Measurements from ENCODE around the gene FMOD.

FMOD gene

DNA sequence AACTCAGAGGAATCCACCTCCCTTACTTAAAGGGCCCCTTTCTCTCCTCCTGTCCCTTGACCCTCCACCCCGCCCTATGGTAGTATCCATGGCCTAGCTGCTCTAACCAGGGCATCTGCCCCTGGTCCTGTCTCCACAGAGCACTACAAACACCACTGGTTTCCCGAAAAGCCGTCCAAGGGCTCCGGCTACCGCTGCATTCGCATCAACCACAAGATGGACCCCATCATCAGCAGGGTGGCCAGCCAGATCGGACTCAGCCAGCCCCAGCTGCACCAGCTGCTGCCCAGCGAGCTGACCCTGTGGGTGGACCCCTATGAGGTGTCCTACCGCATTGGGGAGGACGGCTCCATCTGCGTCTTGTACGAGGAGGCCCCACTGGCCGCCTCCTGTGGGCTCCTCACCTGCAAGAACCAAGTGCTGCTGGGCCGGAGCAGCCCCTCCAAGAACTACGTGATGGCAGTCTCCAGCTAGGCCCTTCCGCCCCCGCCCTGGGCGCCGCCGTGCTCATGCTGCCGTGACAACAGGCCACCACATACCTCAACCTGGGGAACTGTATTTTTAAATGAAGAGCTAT lies 43.9 kb downstream of the FMOD start:
- H3K4me3 ChIP-seq (ENCODE audit: low read length, poor library complexity, severe bottlenecking): peak overlapping the region; percentile 98
- peaks cover 55% of the 10 kb centered on the region for H4K20me1 ChIP-seq (ENCODE audit: insufficient read depth, low read length, poor library complexity, severe bottlenecking)
- peak overlapping the region; percentile 99 for H3K9ac ChIP-seq (ENCODE audit: low read depth, low read length, poor library complexity, severe bottlenecking)
- peaks cover 47% of the 10 kb centered on the region for H3K36me3 ChIP-seq (ENCODE audit: insufficient read depth, low read length)
- TF ChIP-seq EZH2phosphoT487 (IDR thresholded peaks at IDR 0.05; ENCODE audit: borderline replicate concordance): no peak
- H3F3A ChIP-seq (ENCODE audit: low read depth): no peaks in the 10 kb centered on the region
- H3K9me2 ChIP-seq (replicated peaks; ENCODE audit: low read depth, low read length): no peaks in the 10 kb centered on the region
- H3K79me2 ChIP-seq (ENCODE audit: insufficient read depth, low read length): peaks cover 80% of the 10 kb centered on the region
- no peak overlapping the region for H2AFZ ChIP-seq (ENCODE audit: low read length)
- peaks cover 21% of the 10 kb centered on the region for H3K27me3 ChIP-seq (ENCODE audit: insufficient read depth, low read length, poor library complexity, severe bottlenecking)
- H3K9me3 ChIP-seq (ENCODE audit: insufficient read depth, low read depth, low read length): no peaks in the 10 kb centered on the region
- peak overlapping the region; percentile 84 for H3K4me2 ChIP-seq (ENCODE audit: low read depth, low read length, poor library complexity, severe bottlenecking)
- peaks cover 65% of the 10 kb centered on the region for H3K4me1 ChIP-seq (ENCODE audit: insufficient read depth, low read length, poor library complexity, severe bottlenecking)

DNA sequence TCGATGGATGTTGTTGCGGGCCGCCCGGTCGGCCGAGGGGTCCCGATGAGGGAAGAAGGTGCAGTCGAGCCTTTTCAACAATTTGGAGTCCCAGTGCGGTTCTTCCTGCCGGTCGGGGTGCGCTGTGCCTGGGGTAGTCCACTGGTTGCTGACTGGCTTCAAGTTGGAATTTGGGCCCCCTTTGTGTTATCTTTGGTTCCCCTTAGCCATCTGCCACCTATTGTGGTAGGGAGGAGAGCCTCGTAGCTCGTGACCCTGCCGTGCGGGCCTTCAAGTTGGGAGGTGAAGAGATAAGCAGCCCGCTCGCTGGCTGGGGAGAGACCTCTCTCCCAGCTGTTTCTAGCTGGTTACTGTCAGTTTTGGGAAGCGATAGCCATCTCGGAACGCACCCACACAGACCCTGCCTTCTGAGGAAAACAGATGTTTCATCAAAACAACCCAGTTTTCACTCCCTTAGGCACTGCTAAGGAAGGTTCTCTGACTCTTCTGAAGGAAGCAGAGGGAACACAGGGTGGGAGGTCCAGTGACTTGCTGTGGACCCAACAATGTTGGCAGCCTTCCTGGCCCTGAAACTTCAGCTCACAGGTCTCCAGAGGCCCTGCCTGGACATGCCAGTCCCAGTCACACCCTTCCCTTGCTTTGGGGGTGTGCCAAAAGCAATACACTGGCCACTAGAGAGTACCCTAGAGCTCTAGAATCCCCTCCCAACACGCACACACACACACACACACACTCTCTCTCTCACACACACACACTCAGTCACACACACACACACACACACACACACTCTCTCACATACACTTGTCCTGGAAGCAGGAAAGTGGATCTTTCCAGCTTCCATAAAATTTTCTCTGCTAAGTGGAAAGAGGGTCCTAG lies 44.6 kb downstream of the FMOD start:
- no peak overlapping the region for H2AFZ ChIP-seq (ENCODE audit: low read length)

DNA sequence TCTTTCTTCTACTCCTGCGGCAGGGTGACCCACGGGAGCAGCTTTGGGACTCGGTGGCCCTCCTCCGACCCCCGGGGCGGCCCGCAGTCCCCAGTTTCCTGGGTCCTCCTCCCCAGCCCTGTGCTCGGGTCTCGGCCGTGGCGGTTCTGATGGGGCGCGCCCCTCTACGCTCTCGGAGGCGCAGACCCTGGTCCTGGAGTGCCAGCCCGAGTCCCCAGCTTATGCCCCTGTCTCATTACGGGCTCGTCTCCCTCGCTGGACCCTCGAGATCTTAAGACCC lies 45.2 kb downstream of the FMOD start:
- peaks cover 21% of the 10 kb centered on the region for H3K27me3 ChIP-seq (ENCODE audit: insufficient read depth, low read length, poor library complexity, severe bottlenecking)

More for the DNA sequence above, 44.6 kb downstream of the FMOD start:
- Histone ChIP-seq H3K9ac (ENCODE audit: low read depth, low read length, poor library complexity, severe bottlenecking) (peak overlapping the region; percentile 99), H3F3A (ENCODE audit: low read depth) (no peaks in the 10 kb centered on the region), H3K9me2 (replicated peaks; ENCODE audit: low read depth, low read length) (no peaks in the 10 kb centered on the region), H3K79me2 (ENCODE audit: insufficient read depth, low read length) (peaks cover 72% of the 10 kb centered on the region), H3K4me2 (ENCODE audit: low read depth, low read length, poor library complexity, severe bottlenecking) (peak overlapping the region; percentile 84), H3K4me3 (ENCODE audit: low read length, poor library complexity, severe bottlenecking) (peak overlapping the region; percentile 98), H3K27me3 (ENCODE audit: insufficient read depth, low read length, poor library complexity, severe bottlenecking) (peaks cover 21% of the 10 kb centered on the region), H4K20me1 (ENCODE audit: insufficient read depth, low read length, poor library complexity, severe bottlenecking) (peaks cover 55% of the 10 kb centered on the region), H3K36me3 (ENCODE audit: insufficient read depth, low read length) (peaks cover 47% of the 10 kb centered on the region), H3K4me1 (ENCODE audit: insufficient read depth, low read length, poor library complexity, severe bottlenecking) (peaks cover 63% of the 10 kb centered on the region), H3K9me3 (ENCODE audit: insufficient read depth, low read depth, low read length) (no peaks in the 10 kb centered on the region)
- TF ChIP-seq CTCF (conservative IDR thresholded peaks at IDR 0.05; ENCODE audit: low read length) (peak; percentile 49), EZH2phosphoT487 (IDR thresholded peaks at IDR 0.05; ENCODE audit: borderline replicate concordance) (no peak)

More for the DNA sequence above, 45.2 kb downstream of the FMOD start:
- Histone ChIP-seq H3K4me1 (ENCODE audit: insufficient read depth, low read length, poor library complexity, severe bottlenecking) (peaks cover 63% of the 10 kb centered on the region), H4K20me1 (ENCODE audit: insufficient read depth, low read length, poor library complexity, severe bottlenecking) (peaks cover 50% of the 10 kb centered on the region), H3F3A (ENCODE audit: low read depth) (peaks cover under 1% of the 10 kb centered on the region; the same call in 1 of the 2 replicates), H3K4me3 (ENCODE audit: low read length, poor library complexity, severe bottlenecking) (peak overlapping the region; percentile 98), H3K9me2 (replicated peaks; ENCODE audit: low read depth, low read length) (no peaks in the 10 kb centered on the region), H3K4me2 (ENCODE audit: low read depth, low read length, poor library complexity, severe bottlenecking) (peak overlapping the region; percentile 84), H3K9ac (ENCODE audit: low read depth, low read length, poor library complexity, severe bottlenecking) (peak overlapping the region; percentile 99), H3K79me2 (ENCODE audit: insufficient read depth, low read length) (peaks cover 66% of the 10 kb centered on the region), H3K36me3 (ENCODE audit: insufficient read depth, low read length) (peaks cover 47% of the 10 kb centered on the region), H2AFZ (ENCODE audit: low read length) (no peak overlapping the region), H3K9me3 (ENCODE audit: insufficient read depth, low read depth, low read length) (no peaks in the 10 kb centered on the region)
- no peak for TF ChIP-seq EZH2phosphoT487 (IDR thresholded peaks at IDR 0.05; ENCODE audit: borderline replicate concordance)

Data from Loucy (cell line).